ENCODE results near the gene PTPRD. TPM values are rescaled to one million over a fixed set of nuclear protein-coding genes. Genes with fewer than 3 reads are reported as not detected.
"Not testable (repeated sequence)": the region's sequence is repeated elsewhere in the genome, so short reads cannot be mapped to it uniquely, and the experiment has no call there.

PTPRD gene
- total RNA-seq, 1 experiment from 2014 or later: 32.5 TPM

- no peaks in the 10 kb centered on the region for H3K79me2 ChIP-seq (ENCODE audit: insufficient read depth, low read length)
- H3K9me3 Mint-ChIP-seq: no peaks in the 10 kb centered on the region
- H3K4me1 ChIP-seq (ENCODE audit: insufficient read depth, low read length): peaks cover 3% of the 10 kb centered on the region; the same call in 1 of the 2 replicates
- H3K9me3 ChIP-seq (ENCODE audit: control insufficient read depth, low read depth, low read length): no peaks in the 10 kb centered on the region
- H2BK120ac ChIP-seq (ENCODE audit: low read depth, low read length, poor library complexity, severe bottlenecking): no peak overlapping the region
- no peaks in the 10 kb centered on the region for H3K27me3 ChIP-seq (ENCODE audit: insufficient read depth, low read length)
- no peak overlapping the region for H2AK5ac ChIP-seq (ENCODE audit: insufficient read length, low read length)
- no peak overlapping the region for H2BK12ac ChIP-seq (ENCODE audit: insufficient read length, low read depth, low read length)
- no peak overlapping the region for H3K4me3 Mint-ChIP-seq
- TF ChIP-seq CTCF (conservative IDR thresholded peaks at IDR 0.05): no peak
- H2BK20ac ChIP-seq (ENCODE audit: low read depth, low read length, poor library complexity, severe bottlenecking): no peak overlapping the region
- H3K27me3 Mint-ChIP-seq (ENCODE audit: low read depth): no peaks in the 10 kb centered on the region
- no peak overlapping the region for H4K8ac ChIP-seq (replicated peaks; ENCODE audit: insufficient read length, low read depth, low read length)
- H3K56ac ChIP-seq (ENCODE audit: insufficient read length, low read depth, low read length): no peak overlapping the region
- no peak overlapping the region for H3K23ac ChIP-seq (ENCODE audit: insufficient read length, low read depth, low read length)
- H3K14ac ChIP-seq (ENCODE audit: insufficient read depth, low read length): no peak overlapping the region
- peaks cover 11% of the 10 kb centered on the region in 2 experiments for H3K4me1 Mint-ChIP-seq
- no peaks in the 10 kb centered on the region for H3K23me2 ChIP-seq (ENCODE audit: insufficient read length, low read depth, low read length, poor library complexity, severe bottlenecking)
- H2BK15ac ChIP-seq (ENCODE audit: low read depth, low read length): no peak overlapping the region
- H2AFZ ChIP-seq (ENCODE audit: low read length): no peak overlapping the region
- no peak for DNase-seq
- no peak overlapping the region for H3K4me2 ChIP-seq (ENCODE audit: insufficient read depth, insufficient read length, low read length)
- no peak overlapping the region for H2BK5ac ChIP-seq (ENCODE audit: insufficient read length, low read length)
- H3K27ac Mint-ChIP-seq: no peak overlapping the region
- no CpG with 5 or more reads among the region's 3 CpGs for WGBS (ENCODE audit: extremely low coverage, insufficient read length, low lambda C conversion rate)
- no peaks in the 10 kb centered on the region for H3K79me1 ChIP-seq (ENCODE audit: insufficient read depth, low read depth, low read length, poor library complexity, severe bottlenecking)
- H3K36me3 Mint-ChIP-seq (ENCODE audit: insufficient read depth in 1 of 3, low read depth in 3 of 3): no peaks in the 10 kb centered on the region
- H3K4ac ChIP-seq (ENCODE audit: low read depth, low read length): no peak overlapping the region
- no peak overlapping the region for H3K18ac ChIP-seq (ENCODE audit: insufficient read length, low read depth, low read length)
- no peak overlapping the region for H4K5ac ChIP-seq (ENCODE audit: insufficient read length, low read depth, low read length)
- H4K20me1 ChIP-seq (ENCODE audit: control insufficient read depth, insufficient read depth, insufficient read length): no peaks in the 10 kb centered on the region
- H3T11ph ChIP-seq (ENCODE audit: low read length): no peak overlapping the region
- H3K9ac ChIP-seq (ENCODE audit: extremely low read depth, insufficient read length, low read length): no peak overlapping the region
- no peak overlapping the region for H3K27ac ChIP-seq (ENCODE audit: insufficient read length, low read depth, low read length)
- no peak overlapping the region for H4K91ac ChIP-seq (ENCODE audit: insufficient read length, low read depth, low read length)
These were observed 1513.2 kb downstream of the PTPRD start for GRCh38 chr9:9099646-9100045.

- H3K4ac ChIP-seq (ENCODE audit: low read depth, low read length); H4K91ac ChIP-seq (ENCODE audit: insufficient read length, low read depth, low read length); H3K79me1 ChIP-seq (ENCODE audit: insufficient read depth, low read depth, low read length, poor library complexity, severe bottlenecking); H3K9ac ChIP-seq (ENCODE audit: extremely low read depth, insufficient read length, low read length); H3K4me1 ChIP-seq (ENCODE audit: insufficient read depth, low read length); H3K56ac ChIP-seq (ENCODE audit: insufficient read length, low read depth, low read length); H2BK20ac ChIP-seq (ENCODE audit: low read depth, low read length, poor library complexity, severe bottlenecking); H3K36me3 Mint-ChIP-seq (ENCODE audit: insufficient read depth in 1 of 3, low read depth in 3 of 3); H3K27ac ChIP-seq (ENCODE audit: insufficient read length, low read depth, low read length); H3K4me3 Mint-ChIP-seq; H3K23ac ChIP-seq (ENCODE audit: insufficient read length, low read depth, low read length); H3K4me2 ChIP-seq (ENCODE audit: insufficient read depth, insufficient read length, low read length); H4K8ac ChIP-seq (replicated peaks; ENCODE audit: insufficient read length, low read depth, low read length); H3K9me3 Mint-ChIP-seq; H2BK5ac ChIP-seq (ENCODE audit: insufficient read length, low read length); H3T11ph ChIP-seq (ENCODE audit: low read length); H3K4me1 Mint-ChIP-seq; H2AK5ac ChIP-seq (ENCODE audit: insufficient read length, low read length); DNase-seq; H4K20me1 ChIP-seq (ENCODE audit: control insufficient read depth, insufficient read depth, insufficient read length); H3K27me3 Mint-ChIP-seq (ENCODE audit: low read depth); H2AFZ ChIP-seq (ENCODE audit: low read length); H4K5ac ChIP-seq (ENCODE audit: insufficient read length, low read depth, low read length); H3K14ac ChIP-seq (ENCODE audit: insufficient read depth, low read length); H2BK12ac ChIP-seq (ENCODE audit: insufficient read length, low read depth, low read length); H3K23me2 ChIP-seq (ENCODE audit: insufficient read length, low read depth, low read length, poor library complexity, severe bottlenecking); H2BK15ac ChIP-seq (ENCODE audit: low read depth, low read length); H3K18ac ChIP-seq (ENCODE audit: insufficient read length, low read depth, low read length); H3K27me3 ChIP-seq (ENCODE audit: insufficient read depth, low read length); H3K79me2 ChIP-seq (ENCODE audit: insufficient read depth, low read length); H2BK120ac ChIP-seq (ENCODE audit: low read depth, low read length, poor library complexity, severe bottlenecking); H3K9me3 ChIP-seq (ENCODE audit: control insufficient read depth, low read depth, low read length): not testable (repeated sequence)
- H3K27ac Mint-ChIP-seq: peak overlapping the region in 1 of 3 experiments; percentile 39; a peak in 2 of 7 replicates
- no CpG with 5 or more reads among the region's 6 CpGs for WGBS (ENCODE audit: extremely low coverage, insufficient read length, low lambda C conversion rate)
These were observed 1515.5 kb downstream of the PTPRD start for GRCh38 chr9:9097254-9097653.

Measured in H9 (cell line).